ENCODE measurements around the gene E2F3.

E2F3 gene

DNA sequence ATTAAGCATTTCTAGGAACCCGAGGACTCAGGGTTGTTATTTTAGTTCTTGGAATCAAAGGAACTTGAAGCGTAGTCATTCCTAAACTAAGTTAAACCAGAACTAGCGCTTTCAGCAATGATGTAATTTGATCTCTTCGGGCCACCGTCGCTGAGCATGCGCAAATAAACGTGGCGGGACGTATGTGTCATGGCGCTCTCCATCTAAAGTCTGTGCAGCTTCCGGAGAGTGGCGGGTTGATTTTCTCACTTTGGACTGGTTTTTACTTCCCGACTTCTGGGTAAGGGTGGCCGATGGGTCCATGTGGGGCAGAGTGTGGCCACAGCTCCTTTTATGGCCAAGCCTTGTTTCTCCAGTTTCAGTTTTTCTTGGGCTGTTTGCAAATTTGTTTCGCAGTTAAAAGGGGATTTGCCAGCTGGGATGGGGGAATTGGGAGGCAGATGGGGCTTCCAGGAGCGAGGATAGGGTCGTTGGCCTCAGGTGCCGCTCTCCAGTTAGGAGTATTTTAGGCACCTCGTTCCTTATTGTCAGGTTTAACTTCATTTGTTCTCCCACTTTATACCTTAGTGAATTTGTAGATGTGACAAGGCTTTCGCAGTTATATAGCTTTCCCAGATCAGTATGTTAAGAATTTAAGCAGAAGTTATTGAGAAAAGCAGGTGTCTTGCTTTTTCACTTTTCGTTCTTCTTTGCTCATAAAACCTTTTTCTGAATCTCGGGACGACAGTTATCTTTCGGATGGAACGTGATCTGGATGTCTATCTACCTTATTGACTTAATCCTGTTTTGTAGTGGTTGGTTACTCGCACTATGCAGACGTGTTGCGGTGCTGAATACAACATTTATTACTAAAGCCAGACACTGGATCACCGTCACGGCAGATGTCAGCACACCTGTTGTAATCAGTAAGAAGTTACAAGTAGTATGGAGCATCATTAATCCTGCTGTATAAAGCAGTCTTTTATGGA, 132.9 kb downstream of the E2F3 start, which contains the start of gene CDKAL1:
Gene CDKAL1, plus strand, starts transcription at position 163 of the 968 bp plus-strand sequence. CDS start 11,894 bp downstream, outside the sequence.
- TF ChIP-seq, protein P1, sequence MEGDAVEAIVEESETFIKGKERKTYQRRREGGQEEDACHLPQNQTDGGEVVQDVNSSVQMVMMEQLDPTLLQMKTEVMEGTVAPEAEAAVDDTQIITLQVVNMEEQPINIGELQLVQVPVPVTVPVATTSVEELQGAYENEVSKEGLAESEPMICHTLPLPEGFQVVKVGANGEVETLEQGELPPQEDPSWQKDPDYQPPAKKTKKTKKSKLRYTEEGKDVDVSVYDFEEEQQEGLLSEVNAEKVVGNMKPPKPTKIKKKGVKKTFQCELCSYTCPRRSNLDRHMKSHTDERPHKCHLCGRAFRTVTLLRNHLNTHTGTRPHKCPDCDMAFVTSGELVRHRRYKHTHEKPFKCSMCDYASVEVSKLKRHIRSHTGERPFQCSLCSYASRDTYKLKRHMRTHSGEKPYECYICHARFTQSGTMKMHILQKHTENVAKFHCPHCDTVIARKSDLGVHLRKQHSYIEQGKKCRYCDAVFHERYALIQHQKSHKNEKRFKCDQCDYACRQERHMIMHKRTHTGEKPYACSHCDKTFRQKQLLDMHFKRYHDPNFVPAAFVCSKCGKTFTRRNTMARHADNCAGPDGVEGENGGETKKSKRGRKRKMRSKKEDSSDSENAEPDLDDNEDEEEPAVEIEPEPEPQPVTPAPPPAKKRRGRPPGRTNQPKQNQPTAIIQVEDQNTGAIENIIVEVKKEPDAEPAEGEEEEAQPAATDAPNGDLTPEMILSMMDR (IDR thresholded peaks at IDR 0.05; ENCODE audit: borderline replicate concordance, control extremely low read depth, extremely low read depth, insufficient read depth, missing control alignments) = no peak
- DNase-seq (ENCODE audit: low spot score) = peak; percentile 73
- in situ Hi-C loops (cut with MboI; ENCODE audit: low sequenced_read_pairs, unreplicated experiment) = loop anchor here (5.0 kb wide), 1 partner anchor 242 kb away; no protein-coding TSS in a partner anchor

DNA sequence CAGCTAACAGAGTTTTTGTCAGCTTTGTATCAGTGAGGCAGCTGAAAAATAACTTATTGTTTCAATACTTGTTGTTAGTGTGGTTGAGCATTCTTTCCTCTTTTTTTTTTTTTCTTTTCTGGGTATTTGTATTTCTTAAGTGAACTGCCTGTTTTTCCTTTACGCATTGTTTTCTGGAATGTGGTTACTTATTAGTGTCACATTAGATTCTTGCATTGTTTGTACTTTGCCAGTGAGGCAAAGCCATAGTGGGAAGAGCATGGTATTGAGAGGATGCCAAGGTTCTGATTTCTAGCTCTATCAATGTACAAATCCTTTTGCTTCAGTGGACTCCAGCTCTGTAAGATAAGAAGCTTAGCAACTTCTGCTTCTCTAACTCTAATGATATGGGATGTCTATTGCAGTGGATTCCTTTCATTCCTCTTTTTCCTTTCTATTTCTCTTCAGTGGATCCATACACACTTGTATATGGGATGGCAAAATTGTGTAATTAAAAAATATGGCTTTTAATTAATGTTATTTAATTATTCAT, 136.5 kb downstream of the E2F3 start:
- no peak for DNase-seq (ENCODE audit: low spot score)
- in situ Hi-C loops (cut with MboI; ENCODE audit: low sequenced_read_pairs, unreplicated experiment) = no loop called here
- TF ChIP-seq, protein P1 (IDR thresholded peaks at IDR 0.05; ENCODE audit: borderline replicate concordance, control extremely low read depth, extremely low read depth, insufficient read depth, missing control alignments) = no peak

DNA sequence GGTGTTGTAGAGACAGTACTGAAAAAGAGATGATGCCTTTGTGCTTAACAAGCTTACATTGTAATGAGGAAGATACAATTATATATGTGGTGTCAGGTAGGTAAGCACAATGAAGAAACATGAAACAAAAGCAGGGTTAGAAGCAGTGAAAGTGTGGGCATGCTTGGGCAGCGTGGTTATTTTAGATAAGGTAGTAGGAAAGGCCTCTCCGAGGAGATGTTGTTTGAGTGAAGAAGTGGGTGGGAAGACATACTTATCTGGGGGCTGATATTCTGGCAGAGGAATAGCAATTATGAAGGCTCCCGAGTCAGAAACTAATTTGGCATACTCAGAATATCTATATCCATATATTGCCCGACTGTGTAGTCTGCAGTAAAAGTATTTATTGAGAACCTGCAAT, 137.2 kb downstream of the E2F3 start:
- TF ChIP-seq, protein P1 (IDR thresholded peaks at IDR 0.05; ENCODE audit: borderline replicate concordance, control extremely low read depth, extremely low read depth, insufficient read depth, missing control alignments) = no peak
- no peak for DNase-seq (ENCODE audit: low spot score)
- in situ Hi-C loops (cut with MboI; ENCODE audit: low sequenced_read_pairs, unreplicated experiment) = no loop called here

DNA sequence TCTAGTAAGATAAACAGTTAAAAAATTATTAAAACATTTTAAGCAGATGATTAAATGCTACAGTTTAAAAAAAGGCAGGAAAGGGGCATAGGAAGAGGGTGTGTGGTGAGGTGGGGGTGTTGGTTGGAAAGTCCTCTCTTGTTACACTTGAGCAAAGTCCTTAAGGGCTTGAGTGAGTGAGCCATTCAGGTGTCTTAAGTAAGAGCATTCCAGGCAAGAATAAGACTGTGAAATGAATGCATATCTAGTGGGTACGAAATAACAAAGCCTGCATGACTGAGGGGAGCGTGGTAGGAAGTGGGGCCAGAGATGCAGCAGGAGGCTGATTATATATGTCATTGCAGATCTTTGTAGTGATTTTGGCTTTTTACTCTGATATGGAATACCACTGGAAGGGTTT, 137.7 kb downstream of the E2F3 start:
- TF ChIP-seq, protein P1 (IDR thresholded peaks at IDR 0.05; ENCODE audit: borderline replicate concordance, control extremely low read depth, extremely low read depth, insufficient read depth, missing control alignments) = no peak
- no peak for DNase-seq (ENCODE audit: low spot score)
- in situ Hi-C loops (cut with MboI; ENCODE audit: low sequenced_read_pairs, unreplicated experiment) = no loop called here

DNA sequence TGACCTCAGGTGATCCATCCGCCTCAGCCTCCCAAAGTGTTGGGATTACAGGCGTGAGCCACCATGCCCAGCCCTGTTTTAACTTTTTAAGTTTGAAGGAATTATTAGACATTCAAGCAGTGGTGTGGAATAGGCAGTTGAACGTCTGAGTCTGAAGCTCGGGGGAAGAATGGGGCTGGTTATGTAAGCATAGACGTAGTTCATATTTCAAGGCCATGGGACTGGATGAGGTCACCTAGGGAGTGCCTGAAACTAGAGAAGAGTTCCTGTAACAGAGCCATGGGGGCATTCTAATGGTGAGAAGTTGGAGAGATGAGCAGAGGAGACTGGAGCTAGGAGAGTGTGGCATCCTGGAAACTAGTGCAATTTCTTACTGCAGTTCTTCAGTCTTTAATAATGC, 139.0 kb downstream of the E2F3 start:
- in situ Hi-C loops (cut with MboI; ENCODE audit: low sequenced_read_pairs, unreplicated experiment) = no loop called here
- TF ChIP-seq, protein P1 (IDR thresholded peaks at IDR 0.05; ENCODE audit: borderline replicate concordance, control extremely low read depth, extremely low read depth, insufficient read depth, missing control alignments) = no peak
- no peak for DNase-seq (ENCODE audit: low spot score)

DNA sequence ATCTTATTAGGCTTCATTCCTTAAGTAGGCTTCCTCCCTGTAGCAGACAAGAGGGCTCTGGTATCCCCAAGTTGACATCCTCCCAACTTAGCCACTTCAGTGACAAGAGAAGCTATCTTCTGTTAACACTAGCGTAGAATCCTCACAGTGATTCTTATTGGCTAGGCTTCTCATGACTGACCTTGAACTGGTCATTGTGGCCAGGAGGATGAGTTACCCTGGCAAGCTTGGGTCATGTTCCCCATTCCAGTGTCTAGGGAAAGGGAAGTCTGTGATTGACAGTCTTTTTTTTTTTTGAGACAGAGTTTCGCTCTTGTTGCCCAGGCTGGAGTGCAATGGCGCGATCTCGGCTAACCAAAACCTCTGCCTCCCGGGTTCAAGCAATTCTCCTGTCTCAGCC, 139.7 kb downstream of the E2F3 start:
- TF ChIP-seq, protein P1 (IDR thresholded peaks at IDR 0.05; ENCODE audit: borderline replicate concordance, control extremely low read depth, extremely low read depth, insufficient read depth, missing control alignments) = no peak
- in situ Hi-C loops (cut with MboI; ENCODE audit: low sequenced_read_pairs, unreplicated experiment) = no loop called here
- DNase-seq (ENCODE audit: low spot score) = no peak
